Thyroid gland (tissue), 4 donors: ENCODE results near the gene CSF2RB.

Experiments
- POLR2A ChIP-seq, 2 donors: fragments of 450-650 bp; IDR thresholded peaks; one replicate each; pipeline ENCODE4 v1.6.1; 2017; ENCODE audit warnings: antibody characterized with exemption in 2 of 2, mild to moderate bottlenecking in 2 of 2, moderate library complexity in 1 of 2
- TF ChIP-seq, protein P1 (sequence below), 6 experiments: fragments of 200-600 bp in 3 of 6; fragments of 450-650 bp in 3 of 6; sonication (generic) in 3 of 6; IDR thresholded peaks; one replicate each; pipeline ENCODE4 v1.5.1; 2016 to 2019; ENCODE audit warnings: antibody characterized with exemption in 6 of 6, mild to moderate bottlenecking in 2 of 6, inconsistent platforms in 1 of 6, moderate library complexity in 1 of 6

DNA sequence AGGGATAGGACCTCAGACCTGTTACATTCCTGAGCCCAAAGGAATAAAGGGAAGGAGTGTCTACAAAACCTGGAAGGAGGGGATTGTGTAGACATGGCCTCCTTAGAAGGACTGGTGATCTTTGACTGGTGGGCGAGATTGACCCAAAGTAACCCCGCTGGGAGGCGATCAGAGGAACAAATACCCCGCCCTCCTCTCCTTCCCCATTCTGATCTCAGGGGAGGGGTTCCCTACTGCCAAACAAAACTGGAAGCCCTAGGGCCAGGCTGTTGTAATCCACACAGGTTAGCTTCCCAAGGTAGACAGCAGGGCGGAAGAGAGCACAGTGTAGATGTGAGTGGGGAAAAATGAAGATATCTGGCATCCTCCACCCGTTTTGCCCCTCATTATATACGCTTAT, 28.0 kb upstream of the CSF2RB start:
- TF ChIP-seq, protein P1, sequence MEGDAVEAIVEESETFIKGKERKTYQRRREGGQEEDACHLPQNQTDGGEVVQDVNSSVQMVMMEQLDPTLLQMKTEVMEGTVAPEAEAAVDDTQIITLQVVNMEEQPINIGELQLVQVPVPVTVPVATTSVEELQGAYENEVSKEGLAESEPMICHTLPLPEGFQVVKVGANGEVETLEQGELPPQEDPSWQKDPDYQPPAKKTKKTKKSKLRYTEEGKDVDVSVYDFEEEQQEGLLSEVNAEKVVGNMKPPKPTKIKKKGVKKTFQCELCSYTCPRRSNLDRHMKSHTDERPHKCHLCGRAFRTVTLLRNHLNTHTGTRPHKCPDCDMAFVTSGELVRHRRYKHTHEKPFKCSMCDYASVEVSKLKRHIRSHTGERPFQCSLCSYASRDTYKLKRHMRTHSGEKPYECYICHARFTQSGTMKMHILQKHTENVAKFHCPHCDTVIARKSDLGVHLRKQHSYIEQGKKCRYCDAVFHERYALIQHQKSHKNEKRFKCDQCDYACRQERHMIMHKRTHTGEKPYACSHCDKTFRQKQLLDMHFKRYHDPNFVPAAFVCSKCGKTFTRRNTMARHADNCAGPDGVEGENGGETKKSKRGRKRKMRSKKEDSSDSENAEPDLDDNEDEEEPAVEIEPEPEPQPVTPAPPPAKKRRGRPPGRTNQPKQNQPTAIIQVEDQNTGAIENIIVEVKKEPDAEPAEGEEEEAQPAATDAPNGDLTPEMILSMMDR (IDR thresholded peaks at IDR 0.05): no peak
- no peak for TF ChIP-seq POLR2A (IDR thresholded peaks at IDR 0.05)
